Mucosa of rectum (tissue), 2 donors: ENCODE data around the gene NCK2.

Source experiments
- H3K27ac ChIP-seq, 2 donors: one replicate each; pipeline ENCODE4 v1.7.0; 2013; ENCODE audit warnings: inconsistent platforms in 2 of 2, low read depth in 2 of 2, low read length in 2 of 2
- H3K27me3 ChIP-seq, 2 donors: one replicate each; pipeline ENCODE4 v1.7.0; 2013; ENCODE audit warnings: low read length in 2 of 2; ENCODE audit not compliant: control insufficient read depth in 2 of 2, insufficient read depth in 2 of 2
- H3K36me3 ChIP-seq, 2 donors: one replicate each; pipeline ENCODE4 v1.7.0; 2013; ENCODE audit warnings: low read length in 2 of 2; ENCODE audit not compliant: control insufficient read depth in 2 of 2, insufficient read depth in 2 of 2
- H3K4me1 ChIP-seq, 2 donors: one replicate each; pipeline ENCODE4 v1.7.0; 2013; ENCODE audit warnings: low read length in 2 of 2, mild to moderate bottlenecking in 1 of 2; ENCODE audit not compliant: control insufficient read depth in 2 of 2, insufficient read depth in 2 of 2
- H3K4me3 ChIP-seq, 2 donors: one replicate each; pipeline ENCODE4 v1.7.0; 2013; ENCODE audit warnings: low read length in 2 of 2
- H3K9ac ChIP-seq, 2 donors: one replicate each; pipeline ENCODE4 v1.7.0; 2013; ENCODE audit warnings: low read length in 2 of 2, low read depth in 1 of 2, mild to moderate bottlenecking in 1 of 2
- H3K9me3 ChIP-seq, 2 donors: one replicate each; pipeline ENCODE4 v1.7.0; 2013; ENCODE audit warnings: low read length in 2 of 2; ENCODE audit not compliant: control insufficient read depth in 2 of 2
- donor health status: healthy.
- donor health status: Normal muscosa, but diverticular disease.

The NCK2 gene

GRCh38 chr2:105718846-105719481 is 25.7 kb upstream of the NCK2 start:
- Histone ChIP-seq H3K9ac (no peak overlapping the region), H3K27me3 (no peaks in the 10 kb centered on the region), H3K9me3 (no peaks in the 10 kb centered on the region), H3K36me3 (no peaks in the 10 kb centered on the region), H3K4me1 (peaks cover under 1 to 1% of the 10 kb centered on the region in 2 donors), H3K4me3 (no peak overlapping the region), H3K27ac (no peak overlapping the region)

- Histone ChIP-seq H3K27ac (no peak overlapping the region), H3K9me3 (no peaks in the 10 kb centered on the region), H3K4me3 (no peak overlapping the region), H3K27me3 (no peaks in the 10 kb centered on the region), H3K4me1 (no peaks in the 10 kb centered on the region), H3K36me3 (no peaks in the 10 kb centered on the region), H3K9ac (no peak overlapping the region)
Measured at GRCh38 chr2:105721991-105722511, 22.7 kb upstream of the NCK2 start.

DNA sequence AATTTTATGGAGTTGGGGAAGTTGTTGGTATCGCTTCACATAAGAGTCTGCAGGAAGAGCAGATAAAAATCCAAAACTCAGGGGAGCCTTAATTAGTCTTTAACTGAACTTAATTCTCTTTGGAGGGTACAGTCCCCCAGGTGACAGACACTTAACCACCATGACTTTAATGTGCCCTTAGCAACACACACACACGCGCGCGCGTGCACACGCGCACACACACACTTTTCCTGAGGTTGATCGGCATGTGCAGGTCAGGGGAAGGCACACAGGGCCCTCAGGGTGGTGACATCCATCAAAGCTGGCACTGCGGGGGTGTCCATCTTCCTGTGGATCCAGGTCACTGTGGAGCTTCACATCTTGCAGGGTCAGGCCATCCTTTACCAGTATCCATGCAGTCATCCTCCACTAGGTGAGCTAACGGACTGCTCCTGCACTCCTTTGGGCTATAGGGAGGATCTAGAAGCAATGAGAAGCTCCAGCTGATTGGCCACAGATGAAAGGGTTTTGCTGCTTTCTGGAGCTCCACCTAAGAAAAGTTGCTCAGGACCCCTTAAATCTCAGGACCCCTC is 21.9 kb upstream of the NCK2 start:
- no peaks in the 10 kb centered on the region for H3K9me3 ChIP-seq
- no peaks in the 10 kb centered on the region for H3K4me1 ChIP-seq
- H3K27me3 ChIP-seq: no peaks in the 10 kb centered on the region
- no peak overlapping the region for H3K4me3 ChIP-seq
- H3K36me3 ChIP-seq: no peaks in the 10 kb centered on the region
- no peak overlapping the region for H3K9ac ChIP-seq
- H3K27ac ChIP-seq: no peak overlapping the region

- Histone ChIP-seq H3K27me3 (no peaks in the 10 kb centered on the region), H3K36me3 (no peaks in the 10 kb centered on the region), H3K4me3 (no peak overlapping the region), H3K9me3 (no peaks in the 10 kb centered on the region), H3K9ac (no peak overlapping the region), H3K4me1 (no peaks in the 10 kb centered on the region), H3K27ac (no peak overlapping the region)
Measured at GRCh38 chr2:105723431-105723830, 21.3 kb upstream of the NCK2 start.

- Histone ChIP-seq H3K9me3 (no peaks in the 10 kb centered on the region), H3K27ac (no peak overlapping the region), H3K27me3 (no peaks in the 10 kb centered on the region), H3K4me1 (no peaks in the 10 kb centered on the region), H3K36me3 (no peaks in the 10 kb centered on the region), H3K9ac (no peak overlapping the region), H3K4me3 (no peak overlapping the region)
Measured at GRCh38 chr2:105725388-105725787, 19.3 kb upstream of the NCK2 start.

- Histone ChIP-seq H3K9me3 (no peaks in the 10 kb centered on the region), H3K9ac (no peak overlapping the region), H3K4me1 (no peaks in the 10 kb centered on the region)
Measured at GRCh38 chr2:105730170-105730569, 14.5 kb upstream of the NCK2 start.

GRCh38 chr2:105731511-105731910 is 13.2 kb upstream of the NCK2 start:
- no peak overlapping the region for H3K4me3 ChIP-seq
- H3K36me3 ChIP-seq: no peaks in the 10 kb centered on the region
- H3K27me3 ChIP-seq: no peaks in the 10 kb centered on the region
- no peak overlapping the region for H3K27ac ChIP-seq
- no peaks in the 10 kb centered on the region for H3K4me1 ChIP-seq
- no peak overlapping the region for H3K9ac ChIP-seq
- H3K9me3 ChIP-seq: no peaks in the 10 kb centered on the region

More at GRCh38 chr2:105730170-105730569, 14.5 kb upstream of the NCK2 start:
- H3K27ac ChIP-seq: no peak overlapping the region
- no peak overlapping the region for H3K4me3 ChIP-seq
- H3K36me3 ChIP-seq: no peaks in the 10 kb centered on the region
- H3K27me3 ChIP-seq: no peaks in the 10 kb centered on the region

DNA sequence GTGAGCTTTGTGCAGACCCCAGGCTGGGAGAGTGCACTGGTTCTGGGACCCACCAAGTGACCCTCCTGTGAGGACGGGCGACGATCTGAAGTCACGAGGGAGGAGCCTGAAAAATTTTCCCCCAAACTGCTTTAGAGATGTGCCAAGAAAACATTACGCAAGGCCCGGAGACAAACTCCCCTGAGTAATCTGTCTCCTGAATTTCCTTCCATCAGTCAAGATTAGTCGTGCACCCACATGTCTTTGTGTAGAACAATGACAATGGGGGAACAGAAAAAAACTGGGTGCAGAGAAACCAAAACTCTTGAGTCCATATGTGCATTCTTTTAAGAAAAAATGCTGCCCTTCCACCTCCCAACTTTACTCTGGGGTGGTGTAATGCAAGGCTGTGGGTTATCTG is 12.6 kb upstream of the NCK2 start:
- H3K27ac ChIP-seq: no peak overlapping the region
- H3K9ac ChIP-seq: no peak overlapping the region
- H3K4me3 ChIP-seq: no peak overlapping the region
- H3K9me3 ChIP-seq: no peaks in the 10 kb centered on the region
- H3K4me1 ChIP-seq: no peaks in the 10 kb centered on the region
- H3K27me3 ChIP-seq: no peaks in the 10 kb centered on the region
- H3K36me3 ChIP-seq: no peaks in the 10 kb centered on the region

DNA sequence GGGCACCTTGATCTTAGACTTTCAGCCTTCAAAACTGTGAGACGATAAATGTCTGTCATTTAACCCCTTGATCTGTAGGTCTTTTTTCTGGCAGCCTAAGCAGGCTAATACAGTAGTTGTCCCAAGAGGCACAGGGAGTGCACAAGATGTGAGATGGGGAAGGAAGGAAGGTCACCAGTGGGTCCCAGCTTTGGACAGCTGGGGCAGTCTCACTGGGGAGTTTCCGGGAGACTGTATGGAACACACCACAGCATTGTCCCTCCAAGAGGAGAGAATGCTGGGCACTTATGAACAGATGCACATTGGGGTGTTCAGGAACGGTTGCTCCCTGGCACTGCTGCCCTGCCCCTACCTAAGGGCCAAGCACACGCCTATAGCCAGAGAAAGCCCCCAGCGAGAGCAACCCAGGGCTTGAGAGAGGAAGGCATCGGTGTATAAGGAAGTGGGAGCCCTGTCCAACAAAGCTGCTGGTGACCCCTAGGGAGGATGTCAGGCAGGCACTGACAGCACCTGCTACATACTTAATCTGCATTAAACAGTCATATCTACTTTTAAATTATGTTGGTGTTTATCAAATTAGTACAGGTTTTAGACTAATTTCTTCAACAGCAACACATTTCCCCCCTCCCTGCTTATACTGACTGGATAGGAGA is 11.6 kb upstream of the NCK2 start:
- H3K27ac ChIP-seq: no peak overlapping the region
- no peak overlapping the region for H3K4me3 ChIP-seq
- H3K9me3 ChIP-seq: no peaks in the 10 kb centered on the region
- no peaks in the 10 kb centered on the region for H3K36me3 ChIP-seq
- H3K4me1 ChIP-seq: no peaks in the 10 kb centered on the region
- no peaks in the 10 kb centered on the region for H3K27me3 ChIP-seq
- no peak overlapping the region for H3K9ac ChIP-seq

DNA sequence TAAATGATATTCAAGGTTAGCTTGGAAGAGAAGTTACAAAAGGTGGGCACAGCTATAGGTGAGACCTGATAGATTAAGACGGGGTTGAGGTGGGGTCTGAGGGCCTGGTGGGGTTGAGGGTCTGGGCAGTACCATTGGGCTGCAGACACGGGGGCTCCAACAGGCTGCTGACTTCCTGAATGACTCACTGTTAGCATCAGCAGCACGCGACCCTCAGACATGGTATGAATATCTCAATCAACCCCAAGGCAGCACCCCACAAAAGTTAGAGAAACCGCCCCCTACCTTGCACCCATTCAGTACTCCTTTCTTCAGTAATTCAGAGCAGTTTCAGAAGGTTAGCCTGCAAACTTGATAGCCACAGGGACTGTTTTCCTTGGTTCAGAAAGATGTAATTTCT is 10.8 kb upstream of the NCK2 start:
- Histone ChIP-seq H3K27me3 (no peaks in the 10 kb centered on the region), H3K4me1 (no peaks in the 10 kb centered on the region), H3K36me3 (no peaks in the 10 kb centered on the region)

More for the DNA sequence above, 10.8 kb upstream of the NCK2 start:
- no peak overlapping the region for H3K9ac ChIP-seq
- no peak overlapping the region for H3K27ac ChIP-seq
- H3K4me3 ChIP-seq: no peak overlapping the region
- H3K9me3 ChIP-seq: no peaks in the 10 kb centered on the region
